ENCODE results near the gene MAPT.
A peak's percentile ranks its signal among the peaks of the same experiment; 100 is the strongest.
"Not testable (repeated sequence)": the region's sequence is repeated elsewhere in the genome, so short reads cannot be mapped to it uniquely, and the experiment has no call there.

The MAPT gene

GRCh38 chr17:45935710-45936509 lies 41.6 kb downstream of the MAPT start:
- peaks cover 2% of the 10 kb centered on the region for H3K4me1 ChIP-seq (ENCODE audit: control insufficient read depth, insufficient read depth, low read length)
- H3K4me3 ChIP-seq (ENCODE audit: low read depth, low read length): no peak overlapping the region
- no peaks in the 10 kb centered on the region for H3K36me3 ChIP-seq (ENCODE audit: control insufficient read depth, insufficient read depth, low read length)
- H3K9ac ChIP-seq (ENCODE audit: low read depth, low read length): no peak overlapping the region
- no peaks in the 10 kb centered on the region for H3K9me3 ChIP-seq (ENCODE audit: control insufficient read depth, insufficient read depth, low read length)
- H3K27me3 ChIP-seq (ENCODE audit: control insufficient read depth, insufficient read depth, low read length): no peaks in the 10 kb centered on the region

- Histone ChIP-seq H3K9me3 (ENCODE audit: control insufficient read depth, insufficient read depth, low read length) (no peaks in the 10 kb centered on the region), H3K36me3 (ENCODE audit: control insufficient read depth, insufficient read depth, low read length) (no peaks in the 10 kb centered on the region), H3K9ac (ENCODE audit: low read depth, low read length) (no peak overlapping the region), H3K4me1 (ENCODE audit: control insufficient read depth, insufficient read depth, low read length) (peaks cover 2% of the 10 kb centered on the region), H3K4me3 (ENCODE audit: low read depth, low read length) (no peak overlapping the region), H3K27me3 (ENCODE audit: control insufficient read depth, insufficient read depth, low read length) (no peaks in the 10 kb centered on the region)
Observed at GRCh38 chr17:45936610-45937009, 42.3 kb downstream of the MAPT start.

- H3K4me1 ChIP-seq (ENCODE audit: control insufficient read depth, insufficient read depth, low read length); H3K36me3 ChIP-seq (ENCODE audit: control insufficient read depth, insufficient read depth, low read length); H3K9ac ChIP-seq (ENCODE audit: low read depth, low read length); H3K4me3 ChIP-seq (ENCODE audit: low read depth, low read length); H3K9me3 ChIP-seq (ENCODE audit: control insufficient read depth, insufficient read depth, low read length); H3K27me3 ChIP-seq (ENCODE audit: control insufficient read depth, insufficient read depth, low read length): not testable (repeated sequence)
Observed at GRCh38 chr17:45937186-45937585, 42.8 kb downstream of the MAPT start.

- no peak overlapping the region for H3K4me3 ChIP-seq (ENCODE audit: low read depth, low read length)
- H3K36me3 ChIP-seq (ENCODE audit: control insufficient read depth, insufficient read depth, low read length): no peaks in the 10 kb centered on the region
- peaks cover 15% of the 10 kb centered on the region for H3K4me1 ChIP-seq (ENCODE audit: control insufficient read depth, insufficient read depth, low read length)
- no peaks in the 10 kb centered on the region for H3K27me3 ChIP-seq (ENCODE audit: control insufficient read depth, insufficient read depth, low read length)
- no peak overlapping the region for H3K9ac ChIP-seq (ENCODE audit: low read depth, low read length)
- H3K9me3 ChIP-seq (ENCODE audit: control insufficient read depth, insufficient read depth, low read length): no peaks in the 10 kb centered on the region
Observed at GRCh38 chr17:45939395-45939794, 45.0 kb downstream of the MAPT start.

- Histone ChIP-seq H3K27me3 (ENCODE audit: control insufficient read depth, insufficient read depth, low read length) (no peaks in the 10 kb centered on the region), H3K36me3 (ENCODE audit: control insufficient read depth, insufficient read depth, low read length) (no peaks in the 10 kb centered on the region), H3K9me3 (ENCODE audit: control insufficient read depth, insufficient read depth, low read length) (no peaks in the 10 kb centered on the region), H3K4me1 (ENCODE audit: control insufficient read depth, insufficient read depth, low read length) (peaks cover 15% of the 10 kb centered on the region), H3K9ac (ENCODE audit: low read depth, low read length) (no peak overlapping the region), H3K4me3 (ENCODE audit: low read depth, low read length) (no peak overlapping the region)
Observed at GRCh38 chr17:45940293-45940692, 45.9 kb downstream of the MAPT start.

GRCh38 chr17:45940826-45941225 lies 46.5 kb downstream of the MAPT start:
- Histone ChIP-seq H3K36me3 (ENCODE audit: control insufficient read depth, insufficient read depth, low read length) (no peaks in the 10 kb centered on the region), H3K27me3 (ENCODE audit: control insufficient read depth, insufficient read depth, low read length) (no peaks in the 10 kb centered on the region), H3K9me3 (ENCODE audit: control insufficient read depth, insufficient read depth, low read length) (no peaks in the 10 kb centered on the region), H3K4me1 (ENCODE audit: control insufficient read depth, insufficient read depth, low read length) (peaks cover 15% of the 10 kb centered on the region), H3K9ac (ENCODE audit: low read depth, low read length) (no peak overlapping the region), H3K4me3 (ENCODE audit: low read depth, low read length) (no peak overlapping the region)

GRCh38 chr17:45941395-45941794 lies 47.0 kb downstream of the MAPT start:
- Histone ChIP-seq H3K4me3 (ENCODE audit: low read depth, low read length) (no peak overlapping the region), H3K36me3 (ENCODE audit: control insufficient read depth, insufficient read depth, low read length) (no peaks in the 10 kb centered on the region), H3K9me3 (ENCODE audit: control insufficient read depth, insufficient read depth, low read length) (no peaks in the 10 kb centered on the region), H3K4me1 (ENCODE audit: control insufficient read depth, insufficient read depth, low read length) (peaks cover 15% of the 10 kb centered on the region), H3K9ac (ENCODE audit: low read depth, low read length) (no peak overlapping the region), H3K27me3 (ENCODE audit: control insufficient read depth, insufficient read depth, low read length) (no peaks in the 10 kb centered on the region)

GRCh38 chr17:45942284-45942683 lies 47.9 kb downstream of the MAPT start:
- Histone ChIP-seq H3K4me3 (ENCODE audit: low read depth, low read length) (no peak overlapping the region), H3K4me1 (ENCODE audit: control insufficient read depth, insufficient read depth, low read length) (peaks cover 15% of the 10 kb centered on the region), H3K9ac (ENCODE audit: low read depth, low read length) (no peak overlapping the region), H3K27me3 (ENCODE audit: control insufficient read depth, insufficient read depth, low read length) (no peaks in the 10 kb centered on the region), H3K9me3 (ENCODE audit: control insufficient read depth, insufficient read depth, low read length) (no peaks in the 10 kb centered on the region), H3K36me3 (ENCODE audit: control insufficient read depth, insufficient read depth, low read length) (no peaks in the 10 kb centered on the region)

GRCh38 chr17:45946841-45947256 lies 52.5 kb downstream of the MAPT start:
- peaks cover 11% of the 10 kb centered on the region for H3K27me3 ChIP-seq (ENCODE audit: control insufficient read depth, insufficient read depth, low read length)
- no peaks in the 10 kb centered on the region for H3K9me3 ChIP-seq (ENCODE audit: control insufficient read depth, insufficient read depth, low read length)
- H3K36me3 ChIP-seq (ENCODE audit: control insufficient read depth, insufficient read depth, low read length): no peaks in the 10 kb centered on the region
- no peak overlapping the region for H3K9ac ChIP-seq (ENCODE audit: low read depth, low read length)
- H3K4me3 ChIP-seq (ENCODE audit: low read depth, low read length): no peak overlapping the region
- peaks cover 16% of the 10 kb centered on the region for H3K4me1 ChIP-seq (ENCODE audit: control insufficient read depth, insufficient read depth, low read length)

- H3K4me3 ChIP-seq (ENCODE audit: low read depth, low read length): no peak overlapping the region
- no peaks in the 10 kb centered on the region for H3K9me3 ChIP-seq (ENCODE audit: control insufficient read depth, insufficient read depth, low read length)
- peaks cover 11% of the 10 kb centered on the region for H3K27me3 ChIP-seq (ENCODE audit: control insufficient read depth, insufficient read depth, low read length)
- H3K4me1 ChIP-seq (ENCODE audit: control insufficient read depth, insufficient read depth, low read length): peaks cover 3% of the 10 kb centered on the region
- no peaks in the 10 kb centered on the region for H3K36me3 ChIP-seq (ENCODE audit: control insufficient read depth, insufficient read depth, low read length)
- no peak overlapping the region for H3K9ac ChIP-seq (ENCODE audit: low read depth, low read length)
Observed at GRCh38 chr17:45948498-45948880, 54.1 kb downstream of the MAPT start.

- Histone ChIP-seq H3K4me1 (ENCODE audit: control insufficient read depth, insufficient read depth, low read length) (peaks cover 3% of the 10 kb centered on the region), H3K4me3 (ENCODE audit: low read depth, low read length) (peak overlapping the region; percentile 23), H3K9me3 (ENCODE audit: control insufficient read depth, insufficient read depth, low read length) (no peaks in the 10 kb centered on the region), H3K27me3 (ENCODE audit: control insufficient read depth, insufficient read depth, low read length) (peaks cover 11% of the 10 kb centered on the region), H3K9ac (ENCODE audit: low read depth, low read length) (no peak overlapping the region), H3K36me3 (ENCODE audit: control insufficient read depth, insufficient read depth, low read length) (no peaks in the 10 kb centered on the region)
Observed at GRCh38 chr17:45948881-45949624, 54.7 kb downstream of the MAPT start.

GRCh38 chr17:45949755-45950320 lies 55.5 kb downstream of the MAPT start:
- Histone ChIP-seq H3K36me3 (ENCODE audit: control insufficient read depth, insufficient read depth, low read length) (no peaks in the 10 kb centered on the region), H3K27me3 (ENCODE audit: control insufficient read depth, insufficient read depth, low read length) (peaks cover 11% of the 10 kb centered on the region), H3K4me1 (ENCODE audit: control insufficient read depth, insufficient read depth, low read length) (peaks cover 3% of the 10 kb centered on the region), H3K9ac (ENCODE audit: low read depth, low read length) (no peak overlapping the region), H3K9me3 (ENCODE audit: control insufficient read depth, insufficient read depth, low read length) (no peaks in the 10 kb centered on the region), H3K4me3 (ENCODE audit: low read depth, low read length) (no peak overlapping the region)

All from iPS-15b (cell line).